Brain microvascular endothelial cell (primary cell): ENCODE measurements around the gene C11orf71.

ENCODE experiments used
- DNase-seq: peaks from one replicate; pipeline ENCODE4 v3.0.0-alpha.2; 2020
- H3K27ac ChIP-seq: fragments of 250-450 bp; sonication (Bioruptor Pico); 2 replicates; pipeline ENCODE4 v1.5.1; 2020; ENCODE audit warnings: mild to moderate bottlenecking, moderate library complexity
- H3K27me3 ChIP-seq: fragments of 250-450 bp; sonication (Bioruptor Pico); replicated peaks from 2 replicates; pipeline ENCODE4 v1.5.1; 2020; ENCODE audit warnings: mild to moderate bottlenecking
- H3K36me3 ChIP-seq: fragments of 250-450 bp; sonication (Bioruptor Pico); replicated peaks from 2 replicates; pipeline ENCODE4 v1.5.1; 2020; ENCODE audit warnings: mild to moderate bottlenecking
- H3K4me3 ChIP-seq: 2 replicates; pipeline ENCODE4 v1.5.1; 2011; ENCODE audit warnings: low read depth, mild to moderate bottlenecking, control low read depth, low read length, moderate library complexity
- in situ Hi-C: cut with HindIII; loops from 2 replicates; pipeline ENCODE4 v1.10.0; 2017; ENCODE audit warnings: low sequenced_read_pairs, low pct_ligation_motif_present
- TF ChIP-seq, protein P1 (sequence below): IDR thresholded peaks from 2 replicates; pipeline ENCODE4 v1.5.1; 2011; ENCODE audit warnings: low read depth, mild to moderate bottlenecking, moderate library complexity, low read length, control low read depth, inconsistent platforms; ENCODE audit errors: missing control alignments

The C11orf71 gene

DNA sequence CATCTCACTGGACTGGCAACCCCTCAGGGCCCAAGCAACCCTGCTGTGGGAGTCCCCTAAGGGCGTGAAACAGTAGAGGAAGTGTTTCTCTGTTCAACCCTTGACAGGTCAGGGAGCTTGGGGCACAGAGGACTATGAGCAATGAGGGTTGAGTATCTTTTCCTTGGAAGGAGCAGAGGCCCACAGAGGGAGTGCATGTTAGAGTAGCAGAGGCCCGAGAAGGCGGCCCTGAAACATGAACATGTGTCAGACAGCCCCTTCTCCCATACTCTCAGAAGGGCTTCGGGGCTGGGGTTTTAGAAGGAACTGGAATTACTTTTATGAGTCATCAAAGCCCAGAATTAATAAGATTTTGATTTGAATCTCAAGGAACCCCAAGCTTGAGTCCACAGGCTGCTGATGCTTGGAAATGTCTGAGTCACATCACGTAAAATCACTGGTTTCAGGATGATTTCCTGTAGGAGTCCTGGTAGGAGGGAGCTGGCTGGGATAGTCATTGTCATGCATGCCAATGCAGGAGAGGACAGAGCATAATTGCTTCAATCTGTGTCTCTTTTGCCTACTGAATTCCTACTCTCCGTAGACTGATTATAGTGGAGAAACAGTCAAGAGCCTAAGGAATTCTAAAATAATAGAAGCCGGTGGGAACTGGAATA is 22.6 kb downstream of the C11orf71 start:
- Histone ChIP-seq H3K27ac (no peak overlapping the region), H3K4me3 (no peak overlapping the region), H3K27me3 (no peaks in the 10 kb centered on the region), H3K36me3 (no peaks in the 10 kb centered on the region)
- in situ Hi-C loops, result no loop called here
- peak; percentile 41 for DNase-seq
- TF ChIP-seq, protein P1, sequence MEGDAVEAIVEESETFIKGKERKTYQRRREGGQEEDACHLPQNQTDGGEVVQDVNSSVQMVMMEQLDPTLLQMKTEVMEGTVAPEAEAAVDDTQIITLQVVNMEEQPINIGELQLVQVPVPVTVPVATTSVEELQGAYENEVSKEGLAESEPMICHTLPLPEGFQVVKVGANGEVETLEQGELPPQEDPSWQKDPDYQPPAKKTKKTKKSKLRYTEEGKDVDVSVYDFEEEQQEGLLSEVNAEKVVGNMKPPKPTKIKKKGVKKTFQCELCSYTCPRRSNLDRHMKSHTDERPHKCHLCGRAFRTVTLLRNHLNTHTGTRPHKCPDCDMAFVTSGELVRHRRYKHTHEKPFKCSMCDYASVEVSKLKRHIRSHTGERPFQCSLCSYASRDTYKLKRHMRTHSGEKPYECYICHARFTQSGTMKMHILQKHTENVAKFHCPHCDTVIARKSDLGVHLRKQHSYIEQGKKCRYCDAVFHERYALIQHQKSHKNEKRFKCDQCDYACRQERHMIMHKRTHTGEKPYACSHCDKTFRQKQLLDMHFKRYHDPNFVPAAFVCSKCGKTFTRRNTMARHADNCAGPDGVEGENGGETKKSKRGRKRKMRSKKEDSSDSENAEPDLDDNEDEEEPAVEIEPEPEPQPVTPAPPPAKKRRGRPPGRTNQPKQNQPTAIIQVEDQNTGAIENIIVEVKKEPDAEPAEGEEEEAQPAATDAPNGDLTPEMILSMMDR, result no peak

- Histone ChIP-seq H3K27me3 (no peaks in the 10 kb centered on the region), H3K27ac (no peak overlapping the region), H3K36me3 (no peaks in the 10 kb centered on the region), H3K4me3 (no peak overlapping the region)
- in situ Hi-C loops, result no loop called here
- DNase-seq, result no peak
- TF ChIP-seq, protein P1, result no peak
Observed at GRCh38 chr11:114375052-114375451, 25.3 kb downstream of the C11orf71 start.

DNA sequence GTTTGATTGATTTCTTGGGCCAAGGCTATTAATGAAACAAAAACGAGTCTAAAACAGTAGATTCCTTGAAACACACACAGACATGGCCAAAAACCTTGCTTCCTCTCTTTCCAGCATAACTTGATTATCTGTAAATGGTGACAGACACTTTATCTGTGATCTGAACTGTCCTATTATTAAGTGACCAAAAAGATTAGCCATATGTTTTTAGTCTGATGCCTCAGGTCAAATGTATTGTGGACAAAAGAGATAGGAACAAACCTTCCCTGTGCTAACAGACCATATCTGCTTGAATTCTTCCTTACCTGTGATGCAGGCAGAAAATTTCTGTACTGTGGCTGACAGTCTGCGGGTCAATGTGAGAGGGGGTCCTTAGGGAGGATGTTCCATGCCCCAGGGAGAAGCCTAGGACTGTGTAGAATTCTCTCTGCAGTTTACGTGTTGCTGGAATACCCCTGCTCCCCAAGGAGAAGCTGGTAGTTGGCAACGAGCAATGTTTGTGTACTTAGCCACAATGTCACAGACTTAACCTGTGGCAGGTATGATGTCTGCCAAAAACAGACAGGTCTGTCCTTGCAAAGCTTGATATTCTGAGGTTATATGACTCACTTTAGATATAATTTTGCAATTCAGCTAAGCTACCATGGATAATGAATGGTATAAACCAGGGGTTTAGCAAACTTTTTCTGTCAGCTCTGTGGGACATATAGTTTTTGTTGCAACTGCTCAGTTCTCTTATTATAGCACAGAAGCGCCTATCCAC is 31.2 kb downstream of the C11orf71 start:
- Histone ChIP-seq H3K27ac (no peak overlapping the region), H3K36me3 (no peaks in the 10 kb centered on the region), H3K4me3 (no peak overlapping the region), H3K27me3 (no peaks in the 10 kb centered on the region)
- DNase-seq, result no peak
- in situ Hi-C loops, result no loop called here
- TF ChIP-seq, protein P1, result no peak

- Histone ChIP-seq H3K4me3 (no peak overlapping the region), H3K27me3 (no peaks in the 10 kb centered on the region), H3K27ac (peak overlapping the region; percentile 72), H3K36me3 (no peaks in the 10 kb centered on the region)
- no peak for DNase-seq
- TF ChIP-seq, protein P1, result no peak
- in situ Hi-C loops, result no loop called here
Observed at GRCh38 chr11:114367244-114367957, 32.9 kb downstream of the C11orf71 start.

DNA sequence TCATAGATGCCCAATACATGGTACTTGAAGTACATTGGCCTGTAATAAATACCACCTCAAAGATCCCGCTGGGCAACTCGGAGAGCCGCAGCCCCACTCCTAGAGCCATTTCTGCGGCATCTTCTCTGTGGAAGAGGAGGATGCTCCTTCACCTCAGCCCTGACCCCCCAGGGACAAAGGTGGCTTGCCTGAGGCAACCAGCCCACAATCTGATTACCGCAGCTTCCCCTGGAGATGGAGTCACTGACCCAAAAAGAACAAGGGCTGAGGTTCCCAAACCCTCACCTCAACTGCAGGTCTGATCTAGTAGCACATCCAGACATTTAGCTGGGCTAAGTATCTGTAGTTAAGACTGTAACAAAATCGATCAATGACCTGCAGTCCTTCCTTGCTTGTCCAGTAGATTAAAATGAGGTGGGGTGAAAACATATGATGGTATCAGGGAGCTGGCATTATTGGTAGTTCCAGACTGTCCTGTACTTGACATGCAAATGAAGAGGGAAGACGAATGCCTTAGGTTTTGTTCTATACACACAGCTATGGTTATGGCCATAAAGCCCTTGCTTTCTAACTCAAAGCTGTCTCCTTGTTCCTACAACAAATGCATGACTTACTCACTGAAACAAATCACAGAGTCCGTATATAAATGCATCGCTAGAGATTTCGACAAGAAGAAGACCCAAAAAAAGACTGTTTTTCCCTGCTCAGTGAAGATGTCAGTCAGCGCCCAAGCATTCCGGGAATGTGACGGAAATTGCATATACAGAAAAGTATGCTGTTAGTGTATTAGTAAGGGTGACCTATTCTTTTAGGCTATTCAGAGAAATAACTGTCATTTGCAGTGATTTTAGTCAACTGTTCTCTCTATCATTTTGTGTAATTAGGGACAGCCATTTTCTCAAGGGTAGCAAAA is 33.7 kb downstream of the C11orf71 start:
- Histone ChIP-seq H3K4me3 (no peak overlapping the region), H3K36me3 (no peaks in the 10 kb centered on the region), H3K27me3 (no peaks in the 10 kb centered on the region), H3K27ac (peak overlapping the region; percentile 72)
- DNase-seq, result peak; percentile 87
- TF ChIP-seq, protein P1, result no peak
- in situ Hi-C loops, result no loop called here
